Activated T-helper 1 cell treated with anti-CD3 and anti-CD28 coated beads, Interleukin-2, amount 50 U/mL, for 16 hours (primary cell): Measurements from ENCODE around the gene GABRB1.
"Not testable (repeated sequence)": the region's sequence is repeated elsewhere in the genome, so short reads cannot be mapped to it uniquely, and the experiment has no call there.

ENCODE experiments used
- DNase-seq, 2 donors: peaks; one replicate each; pipeline ENCODE4 v3.0.0-alpha.2; 2020; ENCODE audit warnings: low read depth in 1 of 2, low spot score in 1 of 2

GABRB1 gene

GRCh38 chr4:47278631-47279030 lies 247.3 kb downstream of the GABRB1 start:
- no peak for DNase-seq

DNA sequence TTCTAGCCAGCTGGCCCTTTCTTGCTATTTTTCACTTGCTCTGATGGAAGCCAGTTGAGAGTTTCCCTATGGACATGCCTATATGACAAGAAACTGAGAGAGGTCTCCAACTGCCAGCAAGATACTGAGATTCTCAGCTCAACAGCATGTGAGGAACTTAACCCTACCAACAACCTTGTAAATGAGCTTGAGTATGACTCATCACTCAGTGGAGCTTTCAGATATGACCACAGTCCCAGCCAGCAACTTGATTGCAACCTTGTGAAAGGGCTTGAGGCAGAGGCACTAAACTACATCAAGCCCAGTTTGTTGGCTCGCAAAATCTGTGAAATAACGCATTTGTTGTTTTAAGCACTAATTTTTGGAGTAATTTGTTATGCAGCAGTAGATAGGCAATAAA lies 256.4 kb downstream of the GABRB1 start:
- DNase-seq = no peak

- no peak for DNase-seq
Measured at GRCh38 chr4:47289805-47290204, 258.4 kb downstream of the GABRB1 start.

DNA sequence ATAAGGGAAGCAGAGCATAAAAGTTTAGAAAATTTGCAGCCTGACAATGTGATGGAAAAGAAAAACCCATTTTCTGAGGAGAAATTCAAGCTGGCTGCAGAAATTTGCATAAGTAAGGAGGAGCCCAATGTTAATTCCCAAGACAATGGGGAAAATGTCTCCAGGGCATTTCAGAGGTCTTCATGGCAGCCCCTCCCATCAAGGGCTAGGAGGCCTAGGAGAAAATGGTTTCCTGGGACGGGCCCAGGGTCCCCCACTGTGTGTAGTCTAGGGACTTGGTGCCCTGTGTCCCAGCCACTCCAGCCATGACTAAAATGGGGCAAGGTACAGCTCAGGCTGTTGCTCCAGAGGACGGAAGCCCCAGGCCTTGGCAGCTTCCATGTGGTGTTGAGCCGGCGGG lies 259.5 kb downstream of the GABRB1 start:
- DNase-seq = not testable (repeated sequence)

GRCh38 chr4:47309165-47309564 lies 277.8 kb downstream of the GABRB1 start:
- DNase-seq = no peak

DNA sequence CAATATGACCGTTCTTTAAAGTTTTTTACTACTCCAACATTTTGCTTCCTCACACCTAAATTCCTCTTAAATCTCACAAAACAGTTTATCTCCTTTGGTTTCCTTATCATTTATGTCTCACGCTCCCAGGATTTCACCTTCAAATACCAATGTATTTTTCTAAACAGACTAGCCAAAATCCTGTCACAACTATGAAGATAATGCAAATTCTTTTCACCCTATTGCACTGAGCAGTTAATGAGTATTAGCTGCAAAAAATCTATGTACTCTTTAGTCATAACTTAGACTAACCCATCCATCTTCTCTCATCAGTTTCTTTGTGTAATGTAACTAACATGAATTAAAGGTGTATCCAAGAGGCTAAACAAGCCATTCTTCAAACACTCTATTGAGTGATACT lies 280.8 kb downstream of the GABRB1 start:
- DNase-seq = no peak

DNA sequence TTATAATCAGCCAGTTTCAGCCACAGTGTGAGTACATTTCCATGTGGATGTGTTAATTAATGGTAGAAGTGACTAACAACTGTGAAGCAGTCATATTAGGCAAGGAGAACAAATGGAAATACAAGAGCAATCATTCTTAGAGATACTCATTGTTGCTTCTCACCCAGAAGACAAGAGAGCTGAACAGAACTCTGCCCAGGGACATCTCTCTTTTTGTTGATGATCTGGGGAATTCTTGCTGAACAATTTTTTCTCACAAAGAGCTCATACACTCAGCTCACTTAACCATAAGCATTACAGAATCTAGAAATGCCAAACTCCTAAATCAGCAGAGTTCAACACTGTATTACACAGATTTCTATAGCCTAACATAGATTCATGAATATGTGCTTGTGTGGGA lies 282.0 kb downstream of the GABRB1 start:
- no peak for DNase-seq

DNA sequence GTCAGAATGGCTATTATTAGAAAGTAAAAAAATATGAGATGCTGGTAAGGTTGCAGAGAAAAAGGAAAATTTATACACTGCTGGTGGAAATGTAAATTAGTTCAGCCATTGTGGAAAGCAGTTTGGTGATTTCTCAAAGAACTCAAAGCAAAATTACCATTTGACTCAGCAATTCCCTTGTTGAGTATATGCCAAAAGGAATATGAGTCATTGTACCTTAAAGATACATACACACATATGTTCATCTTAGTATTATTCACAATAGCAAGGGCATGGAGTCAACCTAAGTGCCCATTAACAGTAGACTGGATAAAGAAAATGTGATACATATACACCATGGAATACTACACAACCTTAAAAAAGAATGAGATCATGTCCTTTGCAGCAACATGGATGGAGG lies 284.0 kb downstream of the GABRB1 start:
- no peak for DNase-seq

DNA sequence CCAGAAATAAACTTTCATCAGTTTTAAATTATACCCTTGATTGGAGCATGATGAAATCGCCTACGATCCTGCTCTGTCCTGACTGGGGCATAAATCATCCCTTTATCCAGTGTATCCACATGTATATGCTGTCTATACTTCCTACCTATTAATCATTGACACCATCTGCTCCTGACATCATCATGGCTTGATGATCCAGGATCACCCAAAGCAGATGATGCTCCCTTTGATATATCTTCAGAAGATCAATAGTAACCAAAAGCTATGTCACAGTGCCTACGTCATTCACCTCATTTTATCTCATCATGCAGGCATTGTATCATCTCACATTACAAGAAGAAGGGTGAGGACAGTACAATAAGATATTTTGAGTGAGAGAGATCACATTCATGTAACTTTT lies 294.7 kb downstream of the GABRB1 start:
- DNase-seq = no peak

DNA sequence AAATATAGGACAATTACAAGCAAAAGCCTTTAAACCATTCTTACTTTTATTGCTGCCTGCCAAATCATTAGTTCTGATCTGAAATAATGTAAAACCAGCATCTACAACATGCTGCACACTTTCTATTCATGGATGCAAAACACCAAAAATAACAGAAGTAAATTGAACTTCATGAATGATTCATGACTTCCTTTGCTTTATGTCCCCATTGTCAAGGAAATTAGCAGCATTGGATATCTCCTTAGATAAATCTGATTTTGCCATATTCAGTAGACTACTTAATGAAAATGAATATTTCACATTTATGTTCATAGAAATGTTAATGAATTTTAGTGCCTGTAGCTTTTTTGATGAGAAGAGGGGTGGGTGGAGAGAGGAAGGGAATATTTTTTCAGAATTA lies 299.5 kb downstream of the GABRB1 start:
- no peak for DNase-seq

- DNase-seq = no peak
Measured at GRCh38 chr4:47334652-47335051, 303.3 kb downstream of the GABRB1 start.

- DNase-seq = no peak
Measured at GRCh38 chr4:47337893-47338292, 306.5 kb downstream of the GABRB1 start.

GRCh38 chr4:47340914-47341313 lies 309.5 kb downstream of the GABRB1 start:
- no peak for DNase-seq

GRCh38 chr4:47342796-47343195 lies 311.4 kb downstream of the GABRB1 start:
- no peak for DNase-seq

DNA sequence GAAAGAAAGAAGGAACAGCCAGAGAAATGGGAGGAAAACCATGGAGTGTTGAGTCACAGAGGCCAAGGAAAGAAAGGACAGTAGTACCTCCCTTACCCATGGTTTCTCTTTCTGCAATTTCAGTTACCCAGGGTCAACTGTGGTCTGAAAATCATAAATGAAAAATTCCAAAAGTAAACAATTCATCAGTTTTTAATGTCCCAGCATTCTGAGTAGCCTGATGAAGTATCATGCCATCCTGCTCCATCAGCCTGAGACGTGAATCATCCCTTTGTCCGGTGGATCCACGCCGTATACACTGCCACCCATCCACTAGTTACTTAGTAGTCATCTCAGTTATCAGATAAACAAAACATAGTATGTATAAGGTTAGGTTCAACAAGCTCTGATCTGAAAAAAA lies 318.0 kb downstream of the GABRB1 start:
- no peak for DNase-seq

GRCh38 chr4:47355568-47355967 lies 324.2 kb downstream of the GABRB1 start:
- no peak for DNase-seq

GRCh38 chr4:47359891-47360290 lies 328.5 kb downstream of the GABRB1 start:
- no peak for DNase-seq

GRCh38 chr4:47367761-47368160 lies 336.4 kb downstream of the GABRB1 start:
- no peak for DNase-seq

GRCh38 chr4:47368211-47368610 lies 336.8 kb downstream of the GABRB1 start:
- DNase-seq = no peak

DNA sequence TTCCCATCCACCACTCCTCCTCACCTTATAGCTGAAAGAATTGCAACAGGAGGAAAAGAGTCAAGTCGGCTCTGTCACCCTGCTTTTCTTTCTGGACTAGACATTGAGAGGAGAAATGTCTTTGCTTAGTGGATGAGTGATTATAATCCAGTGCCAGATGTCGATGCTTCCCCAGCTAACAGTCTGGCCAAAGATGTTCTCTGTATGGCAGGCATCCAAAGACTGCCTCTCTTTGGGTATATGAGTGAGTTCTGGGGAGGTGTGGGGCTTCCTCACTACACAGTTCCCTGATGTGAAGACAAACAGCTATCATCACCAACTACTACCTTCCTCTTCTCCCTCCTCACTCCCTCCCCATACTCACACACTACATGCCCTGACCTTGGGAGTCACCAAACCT lies 341.2 kb downstream of the GABRB1 start:
- DNase-seq = no peak

GRCh38 chr4:47373174-47373573 lies 341.8 kb downstream of the GABRB1 start:
- DNase-seq = no peak

GRCh38 chr4:47373709-47374108 lies 342.3 kb downstream of the GABRB1 start:
- DNase-seq = no peak

- no peak for DNase-seq
Measured at GRCh38 chr4:47374477-47374876, 343.1 kb downstream of the GABRB1 start.

GRCh38 chr4:47378021-47378530 lies 346.7 kb downstream of the GABRB1 start:
- DNase-seq = not testable (repeated sequence)
